ENCODE results near the gene CDH24. TPM values are rescaled to one million over a fixed set of nuclear protein-coding genes. Genes with fewer than 3 reads are reported as not detected.

Gene CDH24
- total RNA-seq, 2 experiments from 2014 or later, result 0.51 to 1.5 TPM

DNA sequence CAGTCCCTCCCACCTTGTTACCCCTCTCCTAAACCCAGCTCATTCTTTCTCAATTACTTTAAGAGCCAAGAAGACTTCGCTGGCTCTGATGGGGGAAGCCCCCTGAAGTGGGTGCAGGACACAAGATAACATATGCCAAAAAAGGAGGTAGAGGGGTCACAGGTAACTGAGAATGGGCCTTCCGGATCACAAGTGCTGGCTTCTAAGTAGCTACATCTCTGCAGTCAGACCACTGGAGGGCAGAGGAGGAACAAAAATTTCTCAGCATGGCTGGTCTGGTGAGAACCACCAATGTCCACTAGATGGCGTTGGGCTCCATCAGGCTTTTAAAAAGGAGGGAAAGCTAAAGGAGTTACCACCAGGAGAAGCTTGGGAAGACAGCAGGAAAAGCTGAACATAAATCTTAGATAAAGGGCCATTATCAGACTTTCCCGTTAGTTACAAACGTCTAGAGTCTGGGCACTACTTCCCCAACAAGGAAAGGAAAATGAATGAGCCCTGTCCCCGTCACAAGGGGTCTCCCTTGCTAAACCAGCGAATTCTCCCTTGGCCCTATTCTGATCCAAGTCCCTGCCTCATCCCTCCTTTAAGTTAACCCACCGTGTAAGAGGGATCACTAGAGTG lies 11.6 kb upstream of the CDH24 start:
- H3K9me2 ChIP-seq (ENCODE audit: insufficient read depth, low read length), result no peaks in the 10 kb centered on the region
- CTCF ChIA-PET (ENCODE audit: unreplicated experiment), result interaction anchor here (0.9 to 1.7 kb wide), 12 partner anchors 9 to 115 kb away, joined by 3 to 12 read pairs (median 4); partner anchors contain the start of genes ACIN1, C14orf119, CEBPE and SLC7A8
- no peak for TF ChIP-seq EZH2phosphoT487 (IDR thresholded peaks at IDR 0.05; ENCODE audit: borderline replicate concordance, low read depth, low read length)
- TF ChIP-seq, protein P1, sequence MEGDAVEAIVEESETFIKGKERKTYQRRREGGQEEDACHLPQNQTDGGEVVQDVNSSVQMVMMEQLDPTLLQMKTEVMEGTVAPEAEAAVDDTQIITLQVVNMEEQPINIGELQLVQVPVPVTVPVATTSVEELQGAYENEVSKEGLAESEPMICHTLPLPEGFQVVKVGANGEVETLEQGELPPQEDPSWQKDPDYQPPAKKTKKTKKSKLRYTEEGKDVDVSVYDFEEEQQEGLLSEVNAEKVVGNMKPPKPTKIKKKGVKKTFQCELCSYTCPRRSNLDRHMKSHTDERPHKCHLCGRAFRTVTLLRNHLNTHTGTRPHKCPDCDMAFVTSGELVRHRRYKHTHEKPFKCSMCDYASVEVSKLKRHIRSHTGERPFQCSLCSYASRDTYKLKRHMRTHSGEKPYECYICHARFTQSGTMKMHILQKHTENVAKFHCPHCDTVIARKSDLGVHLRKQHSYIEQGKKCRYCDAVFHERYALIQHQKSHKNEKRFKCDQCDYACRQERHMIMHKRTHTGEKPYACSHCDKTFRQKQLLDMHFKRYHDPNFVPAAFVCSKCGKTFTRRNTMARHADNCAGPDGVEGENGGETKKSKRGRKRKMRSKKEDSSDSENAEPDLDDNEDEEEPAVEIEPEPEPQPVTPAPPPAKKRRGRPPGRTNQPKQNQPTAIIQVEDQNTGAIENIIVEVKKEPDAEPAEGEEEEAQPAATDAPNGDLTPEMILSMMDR (conservative IDR thresholded peaks at IDR 0.05; ENCODE audit: low read length), result peak; percentile 100
- no peak overlapping the region for H2AFZ ChIP-seq (ENCODE audit: low read length)
- peak; percentile 87 for DNase-seq (ENCODE audit: low spot score)
- H3K27ac ChIP-seq (ENCODE audit: low read depth, low read length, poor library complexity, severe bottlenecking), result peak overlapping the region; percentile 25
- H3K4me3 ChIP-seq (ENCODE audit: low read depth, low read length, poor library complexity, severe bottlenecking), result no peak overlapping the region
- POLR2A ChIA-PET, result interaction anchor here (0.6 to 1.4 kb wide), 3 partner anchors 26 to 199 kb away, joined by 3 to 5 read pairs (median 3); partner anchors contain the start of genes ACIN1 and C14orf119
- peaks cover 29% of the 10 kb centered on the region for H3K4me1 ChIP-seq (ENCODE audit: insufficient read depth, low read length, poor library complexity, severe bottlenecking)
- no TSS peak for BruUV-seq (replicated peaks)
- peaks cover 45% of the 10 kb centered on the region for H3K79me2 ChIP-seq (ENCODE audit: insufficient read depth, low read depth, low read length)
- 0 out of 2 replicates have a peak, but pooled peaks cover 9% of the 10 kb centered on the region for H4K20me1 ChIP-seq (ENCODE audit: insufficient read depth, low read length)
- no peaks in the 10 kb centered on the region for H3K9me3 ChIP-seq (ENCODE audit: low read length)
- peak overlapping the region; percentile 42 for H3K4me2 ChIP-seq (ENCODE audit: low read length)
- H3K36me3 ChIP-seq (ENCODE audit: insufficient read depth, low read length), result peaks cover 83% of the 10 kb centered on the region
- intact Hi-C loops (cut with micrococcal nuclease; ENCODE audit: unreplicated experiment), result loop anchor here (1.0 kb wide), 2 partner anchors 51 to 118 kb away; no protein-coding TSS in a partner anchor

DNA sequence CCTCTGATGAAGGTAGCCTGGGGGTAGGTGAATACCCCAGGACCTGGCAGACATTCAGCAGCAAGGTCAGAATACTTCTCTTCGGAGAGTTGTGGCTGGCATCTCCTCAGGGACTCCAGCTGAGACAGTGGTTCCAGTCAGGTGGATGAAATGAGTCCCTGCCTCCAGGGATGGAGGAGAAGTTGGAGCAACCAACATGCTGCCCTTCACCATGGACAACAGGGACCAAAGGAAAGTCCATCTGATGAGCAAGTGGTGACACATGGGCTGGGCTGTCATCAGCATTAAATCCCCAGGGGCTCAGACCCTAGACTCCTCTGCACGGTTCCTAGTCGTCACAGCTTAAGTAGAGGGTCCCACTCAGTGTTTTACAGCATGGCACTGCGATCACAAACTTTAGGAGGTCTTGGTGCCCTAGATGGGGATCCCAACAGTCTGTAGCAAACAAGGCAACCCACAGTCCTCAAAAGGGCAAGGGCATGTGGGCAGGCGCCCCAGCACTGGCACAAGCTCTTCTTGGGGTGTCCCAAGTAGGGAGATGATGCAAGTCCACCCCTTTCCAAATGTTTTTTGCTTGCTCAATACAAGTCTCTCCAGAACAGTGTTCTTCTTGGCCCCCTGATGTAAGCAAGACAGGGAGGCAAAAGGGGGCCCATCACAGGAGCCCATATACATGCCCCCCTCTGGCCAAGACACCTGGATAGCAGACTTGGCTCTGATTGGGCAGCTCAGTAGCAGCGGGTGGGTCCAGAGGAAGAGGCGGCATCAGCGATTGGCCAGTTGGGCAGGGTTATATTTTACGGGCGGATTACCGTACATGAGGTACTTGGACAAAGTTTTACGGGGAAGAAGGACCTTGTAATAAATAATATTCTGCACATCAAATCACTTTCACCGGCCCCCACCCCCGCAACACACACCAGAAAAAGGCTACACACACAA lies 10.8 kb upstream of the CDH24 start:
- ChIA-PET POLR2A (interaction anchor here (1.1 to 1.4 kb wide), 2 partner anchors 27 to 82 kb away, joined by 3 to 5 read pairs; partner anchors contain the start of genes ACIN1 and C14orf119), CTCF (ENCODE audit: unreplicated experiment) (interaction anchor here (0.6 to 1.7 kb wide), 13 partner anchors 9 to 196 kb away, joined by 3 to 12 read pairs (median 4); partner anchors contain the start of genes ACIN1, C14orf119, CEBPE and SLC7A8)
- TF ChIP-seq EZH2phosphoT487 (IDR thresholded peaks at IDR 0.05; ENCODE audit: borderline replicate concordance, low read depth, low read length), result no peak
- TF ChIP-seq, protein P1 (conservative IDR thresholded peaks at IDR 0.05; ENCODE audit: low read length), result no peak
- H4K20me1 ChIP-seq (ENCODE audit: insufficient read depth, low read length), result 0 out of 2 replicates have a peak, but pooled peaks cover 9% of the 10 kb centered on the region
- H3K9me3 ChIP-seq (ENCODE audit: low read length), result no peaks in the 10 kb centered on the region
- no peak overlapping the region for H3K27ac ChIP-seq (ENCODE audit: low read depth, low read length, poor library complexity, severe bottlenecking)
- peak overlapping the region; percentile 42 for H3K4me2 ChIP-seq (ENCODE audit: low read length)
- H3K4me1 ChIP-seq (ENCODE audit: insufficient read depth, low read length, poor library complexity, severe bottlenecking), result peaks cover 29% of the 10 kb centered on the region
- no peak overlapping the region for H3K4me3 ChIP-seq (ENCODE audit: low read depth, low read length, poor library complexity, severe bottlenecking)
- no peak overlapping the region for H2AFZ ChIP-seq (ENCODE audit: low read length)
- intact Hi-C loops (cut with micrococcal nuclease; ENCODE audit: unreplicated experiment), result no loop called here
- H3K36me3 ChIP-seq (ENCODE audit: insufficient read depth, low read length), result peaks cover 84% of the 10 kb centered on the region
- no peaks in the 10 kb centered on the region for H3K9me2 ChIP-seq (ENCODE audit: insufficient read depth, low read length)
- H3K79me2 ChIP-seq (ENCODE audit: insufficient read depth, low read depth, low read length), result peaks cover 45% of the 10 kb centered on the region
- no TSS peak for BruUV-seq (replicated peaks)
- no peak for DNase-seq (ENCODE audit: low spot score)

All from OCI-LY7 (cell line).